IPS-18c (cell line): ENCODE data around the gene IL23A.
A peak's percentile ranks its signal among the peaks of the same experiment; 100 is the strongest.

Experiments used
- H3K4me3 ChIP-seq: 2 replicates; pipeline ENCODE4 v1.7.0; 2013; ENCODE audit warnings: low read depth, mild to moderate bottlenecking, low read length, moderate library complexity; ENCODE audit not compliant: insufficient read depth
- H3K9me3 ChIP-seq: one replicate; pipeline ENCODE4 v1.6.1; 2013; ENCODE audit warnings: mild to moderate bottlenecking, low read length, moderate library complexity; ENCODE audit not compliant: control insufficient read depth, insufficient read depth

IL23A gene, protein sequence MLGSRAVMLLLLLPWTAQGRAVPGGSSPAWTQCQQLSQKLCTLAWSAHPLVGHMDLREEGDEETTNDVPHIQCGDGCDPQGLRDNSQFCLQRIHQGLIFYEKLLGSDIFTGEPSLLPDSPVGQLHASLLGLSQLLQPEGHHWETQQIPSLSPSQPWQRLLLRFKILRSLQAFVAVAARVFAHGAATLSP

DNA sequence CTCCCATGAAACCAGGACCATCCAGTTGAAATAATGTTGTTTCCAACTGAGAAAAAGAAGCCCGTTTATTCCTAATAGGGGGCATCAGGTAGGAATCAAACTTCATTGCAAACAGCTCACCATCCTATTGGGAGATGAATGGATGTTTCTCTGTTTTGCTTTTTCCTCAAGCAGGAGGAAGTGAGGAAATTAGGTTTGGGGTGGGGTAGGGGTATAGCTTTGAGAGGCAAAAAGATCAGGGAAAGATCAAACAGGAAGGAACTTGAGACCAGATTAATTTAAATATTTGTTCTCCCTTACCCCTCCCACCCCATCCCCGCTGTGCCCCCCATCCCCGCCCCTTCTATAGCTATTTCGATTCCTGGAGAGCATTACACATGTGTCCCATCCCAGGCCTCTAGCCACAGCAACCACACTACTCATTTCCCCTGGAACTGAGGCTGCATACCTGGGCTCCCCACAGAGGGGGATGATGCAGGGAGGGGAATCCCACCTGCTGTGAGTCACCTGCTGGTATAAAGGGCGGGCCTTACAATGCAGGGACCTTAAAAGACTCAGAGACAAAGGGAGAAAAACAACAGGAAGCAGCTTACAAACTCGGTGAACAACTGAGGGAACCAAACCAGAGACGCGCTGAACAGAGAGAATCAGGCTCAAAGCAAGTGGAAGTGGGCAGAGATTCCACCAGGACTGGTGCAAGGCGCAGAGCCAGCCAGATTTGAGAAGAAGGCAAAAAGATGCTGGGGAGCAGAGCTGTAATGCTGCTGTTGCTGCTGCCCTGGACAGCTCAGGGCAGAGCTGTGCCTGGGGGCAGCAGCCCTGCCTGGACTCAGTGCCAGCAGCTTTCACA lies at the start of gene IL23A:
Gene IL23A (plus strand): TSS at position 577 of the 850 bp plus-strand sequence. CDS start 161 bp downstream, at position 738.
- H3K9me3 ChIP-seq: no peaks in the 10 kb centered on the region
- H3K4me3 ChIP-seq: peak within 1 kb of the TSS; percentile 28

DNA sequence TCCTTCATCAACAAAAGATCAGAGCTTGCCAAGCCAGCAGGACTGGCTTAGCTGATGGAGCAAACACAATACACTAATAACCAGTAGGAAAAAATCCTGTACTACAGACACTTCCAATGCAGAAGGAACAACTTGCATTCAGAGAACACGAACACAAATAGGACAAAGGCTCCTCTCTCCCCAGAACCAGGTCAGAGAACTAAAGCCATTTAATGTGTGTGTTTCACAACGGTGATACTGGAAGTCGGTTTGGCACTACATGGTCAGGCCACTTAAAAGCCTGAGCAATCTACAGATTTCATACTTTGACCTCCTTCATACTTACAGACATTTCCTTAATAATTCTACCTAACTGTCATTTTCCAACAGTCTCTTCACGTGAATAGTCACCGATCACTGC lies 44.9 kb upstream of the IL23A start:
- H3K4me3 ChIP-seq: no peak overlapping the region
- H3K9me3 ChIP-seq: no peaks in the 10 kb centered on the region

DNA sequence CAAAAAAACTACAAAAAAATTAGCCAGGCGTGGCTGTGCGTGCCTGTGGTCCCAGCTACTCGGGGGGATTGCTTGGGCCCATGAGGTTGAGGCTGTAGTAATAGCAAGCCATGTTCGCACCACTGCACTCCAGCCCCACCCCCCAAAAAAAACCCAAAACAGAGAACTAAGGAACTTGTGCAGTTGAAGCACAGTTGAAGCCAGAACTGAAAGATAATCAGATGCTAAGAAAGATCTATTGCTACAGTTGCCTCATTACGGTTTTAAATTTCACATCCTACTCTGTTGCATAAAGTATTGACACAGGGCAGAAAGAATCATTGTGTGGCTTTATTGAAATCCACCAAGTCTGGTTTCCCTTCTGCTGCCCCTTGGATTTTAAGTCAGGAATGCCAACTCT lies 42.4 kb upstream of the IL23A start:
- no peak overlapping the region for H3K4me3 ChIP-seq

DNA sequence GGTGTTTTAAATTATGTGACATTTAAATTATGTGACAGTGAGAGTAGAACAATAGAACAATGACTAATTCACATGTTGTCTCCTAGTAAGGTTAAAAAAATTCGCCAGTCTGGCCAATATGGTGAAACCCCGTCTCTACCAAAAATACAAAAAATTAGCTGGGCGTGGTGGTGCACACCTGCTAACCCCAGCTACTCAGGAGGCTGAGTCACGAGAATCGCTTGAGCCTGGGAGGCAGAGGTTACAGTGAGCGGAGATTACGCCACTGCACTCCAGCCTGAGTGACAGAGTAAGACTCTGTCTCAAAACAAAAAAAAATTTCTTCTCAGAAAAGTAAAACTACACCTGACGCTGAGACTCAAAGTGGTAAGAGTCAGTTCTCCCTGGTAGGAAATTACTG lies 41.3 kb upstream of the IL23A start:
- no peaks in the 10 kb centered on the region for H3K9me3 ChIP-seq
- H3K4me3 ChIP-seq: no peak overlapping the region

More for the DNA sequence above, 42.4 kb upstream of the IL23A start:
- no peaks in the 10 kb centered on the region for H3K9me3 ChIP-seq

DNA sequence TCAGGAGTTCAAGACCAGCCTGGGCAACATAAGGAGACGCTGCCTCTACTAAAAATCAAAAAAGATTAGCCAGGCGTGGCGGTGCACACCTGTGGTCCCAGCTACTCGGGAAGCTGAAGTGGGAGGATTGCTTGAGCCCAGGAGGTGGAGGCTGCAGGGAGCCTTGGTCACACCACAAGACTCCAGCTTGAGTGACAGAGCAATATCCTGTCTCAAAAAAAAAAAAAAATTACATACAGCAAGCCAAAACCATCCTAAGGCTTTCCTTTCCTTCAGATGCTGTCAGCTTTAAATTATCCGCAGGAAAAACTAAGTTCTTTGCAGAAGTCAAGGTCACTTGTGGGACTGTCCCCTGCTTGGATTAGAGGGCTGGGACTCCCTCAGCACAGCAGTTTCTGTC lies 39.9 kb upstream of the IL23A start:
- no peaks in the 10 kb centered on the region for H3K9me3 ChIP-seq

DNA sequence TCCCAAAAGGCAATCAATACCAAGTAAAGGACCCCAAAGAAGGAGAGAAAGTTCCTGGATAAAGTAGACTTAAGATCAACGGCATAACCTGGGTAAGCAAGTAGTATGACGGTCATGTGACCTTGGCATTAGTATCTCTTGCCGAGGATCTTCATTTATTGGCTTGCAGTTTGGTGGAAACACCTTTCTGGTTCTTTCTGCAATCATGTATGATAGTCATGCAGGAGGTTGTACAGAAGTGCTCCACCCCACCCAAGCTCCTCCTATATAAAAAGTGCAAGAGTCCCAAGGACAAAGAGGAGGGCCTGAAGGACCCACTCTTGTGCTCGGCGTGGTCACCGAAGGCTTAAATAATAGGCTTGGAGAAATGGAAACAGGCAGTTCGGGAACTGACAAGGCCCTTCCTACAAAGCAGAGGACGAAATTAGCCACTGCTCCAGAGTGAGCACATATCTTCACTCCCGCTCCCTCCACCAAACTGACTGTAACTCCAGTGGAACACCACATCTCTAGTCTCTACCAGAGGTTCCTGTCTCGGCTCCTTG lies 39.3 kb upstream of the IL23A start:
- H3K4me3 ChIP-seq: peak overlapping the region; percentile 78
- H3K9me3 ChIP-seq: no peaks in the 10 kb centered on the region

More for the DNA sequence above, 39.9 kb upstream of the IL23A start:
- H3K4me3 ChIP-seq: peak overlapping the region; percentile 78; the same call in 1 of the 2 replicates

DNA sequence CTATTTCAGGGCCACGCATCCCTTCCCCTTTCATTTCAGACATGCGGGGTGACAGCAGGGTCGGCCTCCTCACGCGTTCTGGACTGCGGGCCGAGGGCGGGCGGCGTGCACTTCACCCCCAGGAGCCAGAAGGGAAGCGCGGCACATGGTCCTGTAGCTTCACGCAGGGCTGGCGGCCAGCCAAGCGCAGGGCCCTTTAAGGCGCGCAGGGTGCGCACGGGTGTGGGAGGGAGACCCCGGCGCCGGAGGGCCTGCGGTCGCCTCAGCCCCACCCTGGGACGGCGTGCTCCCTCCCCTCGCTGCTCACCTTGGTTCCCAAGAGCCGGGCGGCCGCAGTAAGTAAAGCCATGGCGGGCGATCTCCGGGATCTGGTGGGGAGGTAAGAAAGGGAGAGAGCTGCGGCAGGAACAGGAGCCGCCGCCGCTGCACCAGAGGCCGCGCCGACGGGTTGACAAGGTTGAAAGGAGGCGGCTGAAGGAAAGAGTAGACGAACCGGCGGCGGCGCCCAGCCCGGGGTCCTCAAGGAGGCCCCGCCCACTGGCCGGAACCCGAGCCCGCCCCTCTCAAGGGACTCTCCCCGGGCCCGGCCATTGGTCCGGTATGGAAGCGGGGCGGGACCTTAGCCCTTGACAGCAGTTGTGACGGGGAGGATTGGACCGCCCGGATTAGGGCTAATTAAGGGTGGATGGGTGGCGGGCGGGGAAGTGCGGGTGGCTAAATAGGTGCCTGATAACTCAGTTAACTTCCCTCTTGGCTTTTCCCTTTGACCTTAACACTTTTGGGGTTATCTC lies 38.6 kb upstream of the IL23A start, which contains the start of gene CS:
Gene CS (minus strand): TSS at position 478 of the 791 bp plus-strand sequence. CDS start 129 bp downstream, at position 349.
- H3K9me3 ChIP-seq: no peaks in the 10 kb centered on the region

DNA sequence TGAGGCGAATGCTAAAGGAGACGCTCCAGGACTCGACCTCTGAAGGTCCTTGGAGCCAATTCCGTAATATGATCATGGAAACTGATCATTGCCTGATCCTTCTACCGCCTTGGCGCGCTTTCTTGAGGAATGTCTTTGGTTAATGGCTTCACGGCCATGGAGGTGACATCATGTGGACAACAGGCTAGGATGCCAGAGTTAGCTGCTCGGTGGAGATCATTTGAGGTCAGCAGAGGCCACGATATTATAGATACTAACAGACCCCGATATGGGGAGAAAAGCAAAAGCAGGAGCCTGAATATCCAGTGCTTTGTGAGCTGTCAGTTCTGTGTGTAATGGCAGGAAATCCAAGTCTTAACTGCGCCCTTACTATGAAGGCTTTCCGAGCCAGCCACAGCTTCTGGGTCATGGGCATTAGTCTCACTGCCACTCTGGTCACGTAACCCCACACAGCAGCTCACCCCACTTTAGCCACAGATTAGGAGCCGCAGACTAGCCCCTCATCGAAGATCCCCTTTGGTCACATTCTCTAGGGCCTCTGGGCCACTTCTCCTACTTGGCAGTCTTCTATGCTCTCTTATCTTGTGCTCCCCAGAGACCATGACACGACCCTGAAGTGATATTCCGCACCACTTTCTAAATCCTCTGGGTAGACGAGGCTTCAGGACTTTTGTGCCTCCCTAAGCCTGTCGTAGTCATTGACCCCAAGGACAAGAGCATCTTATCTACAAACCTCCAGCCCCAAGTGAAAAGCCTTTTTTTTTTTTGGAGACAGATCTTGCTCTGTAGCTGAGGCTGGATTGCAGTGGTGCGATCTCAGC lies 37.8 kb upstream of the IL23A start:
- Histone ChIP-seq H3K9me3 (no peaks in the 10 kb centered on the region), H3K4me3 (peak overlapping the region; percentile 50)

More for the DNA sequence above, 38.6 kb upstream of the IL23A start, which contains the start of gene CS:
- peak within 1 kb of the TSS; percentile 78 for H3K4me3 ChIP-seq

DNA sequence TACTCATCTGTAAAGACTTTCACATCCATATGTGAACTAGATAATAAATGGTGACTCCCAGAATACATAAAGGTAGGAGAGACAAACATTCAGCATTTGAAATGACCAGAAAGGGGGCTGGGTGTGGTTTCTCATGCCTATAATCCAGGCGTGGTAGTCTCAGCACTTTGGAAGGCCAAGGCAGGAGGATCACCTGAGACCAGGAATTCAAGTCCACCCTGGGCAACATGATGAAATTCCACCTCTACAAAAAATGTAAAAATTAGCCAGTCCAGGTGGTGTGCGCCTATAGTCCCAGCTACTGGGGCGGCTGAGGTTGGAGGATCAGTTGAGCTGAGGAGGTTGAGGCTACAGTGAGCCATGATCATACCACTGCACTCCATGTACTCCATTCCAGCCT lies 34.4 kb upstream of the IL23A start:
- Histone ChIP-seq H3K9me3 (no peaks in the 10 kb centered on the region), H3K4me3 (no peak overlapping the region)

DNA sequence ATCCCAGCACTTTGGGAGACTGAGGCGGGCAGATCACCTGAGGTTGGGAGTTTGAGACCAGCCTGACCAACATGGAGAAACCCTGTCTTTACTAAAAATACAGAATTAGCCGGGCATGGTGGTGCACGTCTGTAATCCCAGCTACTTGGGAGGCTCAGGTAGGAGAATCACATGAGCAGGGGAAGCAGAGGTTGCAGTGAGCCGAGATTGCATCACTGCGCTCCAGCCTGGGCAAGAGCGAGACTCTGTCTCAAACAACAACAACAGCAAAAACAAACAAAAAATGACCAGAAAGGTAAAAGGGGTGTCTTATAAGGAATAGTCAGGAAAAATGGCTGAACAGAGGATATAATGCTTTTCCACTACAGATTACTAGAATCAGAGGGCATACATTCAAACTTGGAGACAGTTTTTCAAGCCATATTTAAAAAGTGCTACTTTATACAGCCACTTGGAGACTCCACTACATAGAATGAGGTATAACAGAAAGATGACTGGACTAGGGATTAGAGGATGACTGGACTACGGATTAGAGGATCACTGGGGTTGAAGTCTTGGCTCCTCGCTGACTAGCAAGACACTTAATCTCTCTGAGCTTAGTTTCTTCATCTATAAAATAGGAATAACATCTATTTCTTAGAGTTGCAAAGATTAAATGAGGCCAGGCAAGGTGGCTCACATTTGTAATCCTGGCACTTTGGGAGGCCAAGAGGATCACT lies 33.7 kb upstream of the IL23A start:
- Histone ChIP-seq H3K4me3 (no peak overlapping the region), H3K9me3 (no peaks in the 10 kb centered on the region)

DNA sequence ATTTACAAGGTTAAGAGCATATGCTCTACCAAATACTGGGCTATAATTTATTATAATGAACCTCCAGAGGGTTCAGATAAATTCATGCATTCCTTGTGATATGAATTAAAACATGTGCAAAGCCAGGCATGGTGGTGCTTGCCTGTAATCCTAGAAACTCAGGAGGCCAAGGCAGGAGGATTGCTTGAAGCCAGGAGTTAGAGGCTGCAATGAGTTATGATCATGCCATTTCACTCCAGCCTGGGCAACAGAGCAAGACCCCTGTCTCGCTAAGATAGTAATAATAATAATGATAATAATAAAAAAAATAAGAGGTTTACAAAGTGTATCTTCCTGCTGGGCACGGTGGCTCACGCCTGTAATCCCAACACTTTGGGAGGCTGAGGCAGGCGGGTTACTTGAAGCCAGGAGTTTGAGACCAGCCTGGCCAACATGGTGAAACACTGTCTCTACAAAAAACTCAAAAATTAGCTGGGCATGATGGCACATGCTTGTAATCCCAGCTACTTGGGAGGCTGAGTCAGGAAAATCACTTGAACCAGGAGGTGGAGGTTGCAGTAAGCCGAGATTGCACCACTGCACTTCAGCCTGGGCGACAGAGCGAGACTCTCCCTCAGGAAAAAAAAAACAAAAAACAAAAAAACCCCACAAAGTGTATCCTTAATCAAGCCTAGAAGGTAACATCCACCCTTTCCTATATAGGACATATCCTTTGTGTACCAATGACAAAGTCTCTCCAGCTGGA lies 31.3 kb upstream of the IL23A start:
- H3K4me3 ChIP-seq: no peak overlapping the region
- no peaks in the 10 kb centered on the region for H3K9me3 ChIP-seq

DNA sequence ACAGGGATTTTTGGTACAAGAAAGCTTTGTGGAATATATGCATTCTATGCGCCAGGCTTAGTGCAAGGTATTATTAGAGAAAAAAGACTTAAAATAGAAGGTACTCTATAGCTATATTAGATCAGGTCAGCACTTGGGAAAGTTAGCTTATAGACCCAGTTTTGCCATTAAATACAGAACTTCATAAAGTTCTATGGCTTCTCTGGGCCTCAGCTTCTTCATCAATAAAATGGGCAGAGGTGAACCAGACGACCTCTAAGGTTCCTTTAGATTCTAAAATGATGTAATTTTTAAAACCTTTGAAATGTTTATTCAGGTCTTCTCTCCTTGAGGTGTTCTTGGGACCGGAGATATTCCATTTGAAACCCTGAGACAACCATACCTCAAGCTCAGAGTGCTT lies 30.0 kb upstream of the IL23A start:
- Histone ChIP-seq H3K9me3 (no peaks in the 10 kb centered on the region), H3K4me3 (no peak overlapping the region)

DNA sequence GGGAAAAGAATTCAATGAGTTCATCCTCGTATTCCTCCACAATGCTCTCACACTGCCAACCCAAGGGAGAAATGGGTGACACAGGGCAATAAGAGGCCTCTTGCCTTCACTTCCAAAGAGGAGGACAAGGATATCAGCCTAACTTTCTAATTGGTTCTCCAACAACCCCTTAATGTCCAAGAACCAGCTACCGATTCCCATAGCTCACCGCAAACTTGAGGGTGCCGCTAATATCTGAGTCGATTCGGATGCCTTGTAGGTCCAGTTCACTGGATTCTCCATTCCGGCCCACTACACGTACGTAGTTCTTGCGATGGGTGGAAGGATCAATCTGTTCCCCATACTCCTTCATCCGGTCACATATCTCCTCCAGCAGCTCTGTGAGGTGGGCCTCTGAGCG lies 27.7 kb upstream of the IL23A start:
- no peak overlapping the region for H3K4me3 ChIP-seq

DNA sequence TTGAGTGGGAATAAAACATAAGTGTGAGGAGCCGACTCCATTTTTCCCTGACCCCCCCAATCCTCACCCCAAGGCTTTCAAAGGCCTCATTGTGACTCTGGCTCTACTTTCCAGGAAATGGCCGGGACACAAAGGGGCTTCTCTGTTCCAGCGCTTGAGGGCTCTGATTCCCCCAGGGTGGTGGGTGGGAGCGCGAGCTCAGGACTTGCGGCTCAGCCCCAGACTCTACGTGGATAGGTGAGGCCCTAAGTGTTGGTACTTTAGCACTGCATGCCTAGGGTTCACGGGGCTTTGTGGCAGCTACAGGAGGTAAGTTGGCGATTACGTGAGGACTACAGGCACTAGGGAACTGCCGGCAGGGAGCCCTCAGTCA lies 23.4 kb upstream of the IL23A start:
- H3K9me3 ChIP-seq: no peaks in the 10 kb centered on the region
- H3K4me3 ChIP-seq: peak overlapping the region; percentile 98

More for the DNA sequence above, 27.7 kb upstream of the IL23A start:
- H3K9me3 ChIP-seq: no peaks in the 10 kb centered on the region

DNA sequence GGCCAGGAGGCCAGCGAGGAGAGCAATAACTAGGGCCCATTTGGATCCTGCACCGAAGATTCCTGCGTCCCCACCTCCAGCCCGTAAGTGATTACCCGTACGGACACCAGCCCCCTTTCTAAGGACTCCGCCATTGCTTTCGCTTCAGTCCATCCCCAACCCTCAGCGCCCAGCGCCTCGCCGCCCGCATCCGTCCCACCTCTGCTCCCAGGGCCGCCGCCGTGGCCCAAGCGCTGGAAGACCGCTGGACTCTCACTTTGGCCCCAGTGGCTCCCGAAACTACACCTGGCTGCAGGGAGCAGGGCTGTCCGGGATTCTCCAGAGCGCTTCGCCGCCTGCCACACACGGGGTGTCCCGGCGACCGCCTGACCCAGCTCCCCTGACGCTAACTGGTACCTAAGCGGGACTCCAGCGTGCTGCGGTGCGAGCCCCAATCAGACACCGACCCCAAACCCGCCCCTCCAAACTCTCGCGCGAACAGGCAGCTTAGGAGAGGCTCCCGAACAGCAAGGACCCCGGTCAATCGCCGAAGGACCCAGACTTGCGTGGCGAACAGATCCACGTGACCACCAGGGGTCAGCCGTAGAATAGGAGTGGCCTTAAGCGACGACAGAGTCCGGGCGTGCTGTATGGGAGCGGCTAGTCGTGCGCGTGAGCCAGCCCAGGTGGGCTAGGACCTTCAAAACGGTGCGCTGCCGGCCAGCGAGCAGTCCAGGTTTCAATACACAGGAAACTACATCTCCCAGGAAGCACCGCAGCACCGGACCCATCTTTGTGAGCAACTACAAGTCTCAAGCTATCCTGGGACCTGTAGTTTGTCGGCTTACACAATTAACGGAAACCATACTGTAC lies 22.8 kb upstream of the IL23A start, which contains the start of gene CNPY2:
Gene CNPY2 (minus strand): TSS at position 367 of the 852 bp plus-strand sequence. CDS start 771 bp downstream, outside the sequence.
- no peaks in the 10 kb centered on the region for H3K9me3 ChIP-seq
- peak within 1 kb of the TSS; percentile 98 for H3K4me3 ChIP-seq
